Loucy (cell line): ENCODE results near the gene CLEC1A.

ENCODE experiments used
- H2AFZ ChIP-seq: fragments of 200-600 bp; sonication (generic); 2 replicates; pipeline ENCODE4 v1.6.0; 2016; ENCODE audit warnings: antibody characterized with exemption, mild to moderate bottlenecking, low read length, moderate library complexity
- H3F3A ChIP-seq: fragments of 200-600 bp; 2 replicates; pipeline ENCODE4 v1.6.0; 2016; ENCODE audit warnings: antibody characterized with exemption, low read depth, mild to moderate bottlenecking
- H3K27me3 ChIP-seq: fragments of 200-600 bp; sonication (generic); 2 replicates; pipeline ENCODE4 v1.6.1; 2014; ENCODE audit warnings: low read length, mild to moderate bottlenecking; ENCODE audit not compliant: insufficient read depth, poor library complexity, severe bottlenecking
- H3K36me3 ChIP-seq: fragments of 200-600 bp; sonication (generic); 2 replicates; pipeline ENCODE4 v1.6.1; 2016; ENCODE audit warnings: low read length; ENCODE audit not compliant: insufficient read depth
- H3K4me1 ChIP-seq: fragments of 200-600 bp; sonication (generic); 2 replicates; pipeline ENCODE4 v1.5.1; 2014; ENCODE audit warnings: low read length, mild to moderate bottlenecking; ENCODE audit not compliant: insufficient read depth, poor library complexity, severe bottlenecking
- H3K4me2 ChIP-seq: fragments of 200-600 bp; sonication (generic); 2 replicates; pipeline ENCODE4 v1.6.0; 2014; ENCODE audit warnings: antibody characterized with exemption, low read length, low read depth, mild to moderate bottlenecking; ENCODE audit not compliant: poor library complexity, severe bottlenecking
- H3K4me3 ChIP-seq: fragments of 200-600 bp; sonication (generic); 2 replicates; pipeline ENCODE4 v1.5.1; 2014; ENCODE audit warnings: low read length, mild to moderate bottlenecking, mixed read lengths; ENCODE audit not compliant: poor library complexity, severe bottlenecking
- H3K79me2 ChIP-seq: fragments of 200-600 bp; sonication (generic); 2 replicates; pipeline ENCODE4 v1.6.1; 2014; ENCODE audit warnings: low read length; ENCODE audit not compliant: insufficient read depth
- H3K9ac ChIP-seq: fragments of 200-600 bp; sonication (generic); 2 replicates; pipeline ENCODE4 v1.6.0; 2014; ENCODE audit warnings: mild to moderate bottlenecking, low read depth, low read length, moderate library complexity; ENCODE audit not compliant: poor library complexity, severe bottlenecking
- H3K9me2 ChIP-seq: fragments of 200-600 bp; sonication (generic); replicated peaks from 2 replicates; pipeline ENCODE4 v1.6.1; 2016; ENCODE audit warnings: low read depth, low read length, mixed read lengths
- H3K9me3 ChIP-seq: fragments of 200-600 bp; sonication (generic); 2 replicates; pipeline ENCODE4 v1.6.1; 2014; ENCODE audit warnings: mild to moderate bottlenecking, antibody characterized with exemption, low read length, low read depth; ENCODE audit not compliant: insufficient read depth
- H4K20me1 ChIP-seq: fragments of 200-600 bp; sonication (generic); 2 replicates; pipeline ENCODE4 v1.6.0; 2014; ENCODE audit warnings: antibody characterized with exemption, low read length, mild to moderate bottlenecking; ENCODE audit not compliant: insufficient read depth, poor library complexity, severe bottlenecking
- CTCF ChIP-seq: fragments of 200-600 bp; sonication (generic); conservative IDR thresholded peaks from 2 replicates; pipeline ENCODE4 v1.5.1; 2014; ENCODE audit warnings: mild to moderate bottlenecking, antibody characterized with exemption, low read length
- EZH2phosphoT487 ChIP-seq: fragments of 200-600 bp; IDR thresholded peaks from 2 replicates; pipeline ENCODE4 v1.6.1; 2018; ENCODE audit warnings: antibody characterized with exemption, mild to moderate bottlenecking, moderate library complexity, borderline replicate concordance

CLEC1A gene

GRCh38 chr12:10132850-10133370, 34.1 kb upstream of the CLEC1A start:
- Histone ChIP-seq H3K4me3 (no peak overlapping the region), H3K36me3 (no peaks in the 10 kb centered on the region), H3K27me3 (no peaks in the 10 kb centered on the region), H3K9me2 (no peaks in the 10 kb centered on the region), H4K20me1 (no peaks in the 10 kb centered on the region), H3K4me1 (peaks cover 11% of the 10 kb centered on the region), H2AFZ (no peak overlapping the region), H3K79me2 (no peaks in the 10 kb centered on the region), H3K9me3 (no peaks in the 10 kb centered on the region), H3F3A (no peaks in the 10 kb centered on the region), H3K4me2 (no peak overlapping the region), H3K9ac (no peak overlapping the region)
- TF ChIP-seq EZH2phosphoT487 (no peak), CTCF (no peak)

- Histone ChIP-seq H2AFZ (no peak overlapping the region), H3K9ac (no peak overlapping the region), H3K9me2 (no peaks in the 10 kb centered on the region), H3F3A (no peaks in the 10 kb centered on the region), H3K36me3 (no peaks in the 10 kb centered on the region), H3K4me1 (peaks cover 11% of the 10 kb centered on the region), H4K20me1 (no peaks in the 10 kb centered on the region), H3K9me3 (no peaks in the 10 kb centered on the region), H3K4me3 (no peak overlapping the region), H3K27me3 (no peaks in the 10 kb centered on the region), H3K79me2 (no peaks in the 10 kb centered on the region), H3K4me2 (no peak overlapping the region)
- TF ChIP-seq CTCF (no peak), EZH2phosphoT487 (no peak)
Observed at GRCh38 chr12:10131111-10131690, 32.4 kb upstream of the CLEC1A start.

GRCh38 chr12:10130042-10130441, 31.3 kb upstream of the CLEC1A start, which contains the start of gene CLEC7A:
CLEC7A (minus strand) TSS chr12:10130199; CDS start chr12:10130082, 117 bp downstream.
- no peaks in the 10 kb centered on the region for H3K9me2 ChIP-seq
- no peaks in the 10 kb centered on the region for H4K20me1 ChIP-seq
- H3K9me3 ChIP-seq, result no peaks in the 10 kb centered on the region
- no peaks in the 10 kb centered on the region for H3K79me2 ChIP-seq
- peak within 1 kb of the TSS; percentile 27 for H3K4me2 ChIP-seq
- peaks cover 11% of the 10 kb centered on the region for H3K4me1 ChIP-seq
- H3F3A ChIP-seq, result no peaks in the 10 kb centered on the region
- TF ChIP-seq CTCF (no peak), EZH2phosphoT487 (no peak)
- no peaks in the 10 kb centered on the region for H3K36me3 ChIP-seq
- no peaks in the 10 kb centered on the region for H3K27me3 ChIP-seq
- H3K9ac ChIP-seq, result no peak within 1 kb of the TSS
- H3K4me3 ChIP-seq, result peak within 1 kb of the TSS; percentile 26
- peak within 1 kb of the TSS; percentile 52; the same call in 1 of the 2 replicates for H2AFZ ChIP-seq
